Right atrium auricular region (tissue), 2 donors: Measurements from ENCODE around the gene CEP104. TPM values are rescaled to one million over a fixed set of nuclear protein-coding genes. Genes with fewer than 3 reads are reported as not detected.

ENCODE experiments used
- DNase-seq: peaks from one replicate; pipeline ENCODE4 v3.0.0-alpha.2; 2019; ENCODE audit warnings: low spot score
- H3K27ac ChIP-seq, 2 donors: fragments of 200-600 bp; sonication (generic); 1 replicate in 1 of 2; 2 replicates in 1 of 2; pipeline ENCODE4 v1.5.1; 2016 to 2019
- H3K27me3 ChIP-seq, 2 donors: fragments of 200-600 bp; sonication (generic); one replicate each; pipeline versions ENCODE4 v1.5.1 to v1.6.0; 2017 to 2019
- H3K36me3 ChIP-seq: fragments of 200-600 bp; sonication (generic); one replicate; pipeline ENCODE4 v1.5.1; 2016
- H3K4me1 ChIP-seq, 2 donors: fragments of 200-600 bp; sonication (generic); one replicate each; pipeline versions ENCODE4 v1.5.1 to v1.6.0; 2017 to 2019
- H3K4me3 ChIP-seq, 2 donors: fragments of 200-600 bp; sonication (generic); 1 replicate in 1 of 2; 2 replicates in 1 of 2; pipeline ENCODE4 v1.5.1; 2017 to 2019; ENCODE audit warnings: mild to moderate bottlenecking in 1 of 2, moderate library complexity in 1 of 2
- H3K9me3 ChIP-seq, 2 donors: fragments of 200-600 bp; sonication (generic); one replicate each; pipeline ENCODE4 v1.5.1; 2019
- CTCF ChIP-seq, 2 donors: fragments of 200-600 bp; sonication (generic); IDR thresholded peaks; one replicate each; pipeline ENCODE4 v1.5.1; 2019; ENCODE audit warnings: antibody characterized with exemption in 2 of 2
- total RNA-seq, 2 donors: library from RNA; depleted of rRNA; stranded (reverse); fragments of >200 nt; gene quantifications; one replicate each; pipeline ENCODE4 v1.1.0, GENCODE V29; 2016

Gene CEP104
- total RNA-seq, 2 donors from 2014 or later, result 21.7 to 25.9 TPM

GRCh38 chr1:3886106-3886670 lies 29.2 kb upstream of the CEP104 start:
- Histone ChIP-seq H3K4me3 (no peak overlapping the region), H3K27ac (no peak overlapping the region), H3K27me3 (no peaks in the 10 kb centered on the region), H3K9me3 (no peaks in the 10 kb centered on the region), H3K4me1 (no peaks in the 10 kb centered on the region), H3K36me3 (peaks cover 49% of the 10 kb centered on the region)
- no peak for TF ChIP-seq CTCF (IDR thresholded peaks at IDR 0.05)
- no peak for DNase-seq

- DNase-seq, result no peak
- H3K27ac ChIP-seq, result no peak overlapping the region
- no peaks in the 10 kb centered on the region for H3K9me3 ChIP-seq
- no peak overlapping the region for H3K4me3 ChIP-seq
- TF ChIP-seq CTCF (IDR thresholded peaks at IDR 0.05), result no peak
- H3K27me3 ChIP-seq, result no peaks in the 10 kb centered on the region
- H3K36me3 ChIP-seq, result peaks cover 50% of the 10 kb centered on the region
- no peaks in the 10 kb centered on the region for H3K4me1 ChIP-seq
Measured at GRCh38 chr1:3885611-3886010, 28.6 kb upstream of the CEP104 start.

- H3K4me3 ChIP-seq, result no peak overlapping the region
- no peaks in the 10 kb centered on the region for H3K4me1 ChIP-seq
- H3K27ac ChIP-seq, result no peak overlapping the region
- TF ChIP-seq CTCF (IDR thresholded peaks at IDR 0.05), result no peak
- peaks cover 50% of the 10 kb centered on the region for H3K36me3 ChIP-seq
- no peaks in the 10 kb centered on the region for H3K9me3 ChIP-seq
- H3K27me3 ChIP-seq, result no peaks in the 10 kb centered on the region
- DNase-seq, result no peak
Measured at GRCh38 chr1:3884966-3885365, 28.0 kb upstream of the CEP104 start.

GRCh38 chr1:3883194-3883925 lies 26.3 kb upstream of the CEP104 start:
- no peak for TF ChIP-seq CTCF (IDR thresholded peaks at IDR 0.05)
- H3K27me3 ChIP-seq, result no peaks in the 10 kb centered on the region
- H3K27ac ChIP-seq, result no peak overlapping the region
- H3K36me3 ChIP-seq, result peaks cover 52% of the 10 kb centered on the region
- peaks cover 5 to 12% of the 10 kb centered on the region in 2 donors for H3K9me3 ChIP-seq
- H3K4me1 ChIP-seq, result no peaks in the 10 kb centered on the region
- no peak overlapping the region for H3K4me3 ChIP-seq
- DNase-seq, result no peak

- peaks cover 5 to 13% of the 10 kb centered on the region in 2 donors for H3K9me3 ChIP-seq
- H3K27me3 ChIP-seq, result no peaks in the 10 kb centered on the region
- H3K4me1 ChIP-seq, result no peaks in the 10 kb centered on the region
- H3K36me3 ChIP-seq, result peaks cover 43% of the 10 kb centered on the region
- TF ChIP-seq CTCF (IDR thresholded peaks at IDR 0.05), result no peak
- DNase-seq, result no peak
- no peak overlapping the region for H3K27ac ChIP-seq
- H3K4me3 ChIP-seq, result no peak overlapping the region
Measured at GRCh38 chr1:3881193-3881480, 24.1 kb upstream of the CEP104 start.
